Measurements from ENCODE around the gene PNPLA8.

The PNPLA8 gene

DNA sequence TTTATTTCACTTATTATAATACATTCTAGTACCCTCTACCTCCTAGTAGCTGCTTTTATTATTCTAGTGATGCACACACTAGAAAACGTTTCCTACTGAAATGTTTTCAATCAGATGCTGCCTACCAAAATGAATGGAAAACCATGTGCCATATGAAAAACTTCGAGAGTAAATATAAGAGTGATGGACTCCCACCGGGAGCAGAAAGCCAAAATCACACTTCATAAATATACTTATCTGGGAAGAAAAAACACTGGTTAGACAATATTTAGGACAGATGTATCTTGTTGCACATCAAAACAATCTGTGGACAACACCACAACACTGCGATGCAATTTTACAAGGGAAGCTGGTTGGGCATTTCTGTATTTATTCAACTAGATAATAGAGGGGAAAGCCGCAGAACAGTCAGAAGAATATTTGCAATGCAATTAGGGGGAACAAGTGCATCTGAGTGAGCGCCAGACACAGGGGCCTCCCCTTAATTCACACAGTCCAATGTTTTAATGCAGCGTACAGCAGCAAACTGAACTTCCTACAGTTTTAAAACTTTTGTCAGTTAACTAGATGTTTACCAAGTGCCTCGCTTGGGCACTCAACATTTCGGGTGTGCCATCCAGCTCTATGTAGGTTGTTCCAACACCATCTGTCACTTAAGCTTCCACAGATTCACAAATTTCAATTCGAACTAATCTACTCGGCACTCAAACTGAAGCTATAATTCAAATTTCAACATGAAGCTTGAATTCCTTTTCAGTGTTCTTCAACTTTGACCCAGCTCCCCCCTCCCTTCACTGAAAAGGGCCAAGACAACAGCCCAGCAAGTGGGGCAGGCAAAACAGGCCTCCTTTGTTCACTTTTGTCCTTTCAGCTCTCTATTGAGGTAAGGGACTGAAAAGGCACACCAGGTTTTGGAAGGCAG is 77.1 kb downstream of the PNPLA8 start:
- DNase-seq (ENCODE audit: low read depth in 3 of 3, low spot score in 1 of 3): no peak

DNA sequence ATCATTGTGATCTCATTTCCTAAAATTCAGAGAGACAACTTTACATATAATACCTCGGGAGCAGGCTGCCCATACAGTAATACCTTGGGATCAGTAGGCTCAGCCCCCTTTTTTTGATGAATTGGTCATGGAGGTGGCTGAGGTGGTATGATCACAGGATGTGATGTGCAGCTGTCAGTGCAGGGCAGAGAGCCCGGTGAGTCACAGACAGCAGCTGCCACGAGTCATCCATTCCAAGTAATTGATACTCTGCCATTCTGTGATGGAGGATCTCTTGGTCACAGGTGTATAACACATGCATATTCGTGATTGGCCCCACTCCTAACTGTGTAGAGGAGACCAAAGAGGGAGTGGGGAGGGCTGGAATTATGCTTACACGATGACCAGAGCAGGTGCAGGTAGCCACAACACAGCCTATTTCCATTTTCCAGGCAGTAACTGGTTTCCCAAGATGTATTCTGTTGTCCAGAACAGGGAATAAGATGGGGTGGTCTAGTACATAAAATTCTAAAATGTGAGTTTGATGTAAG is 83.8 kb downstream of the PNPLA8 start:
- DNase-seq (ENCODE audit: low read depth in 3 of 3, low spot score in 1 of 3): no peak

DNA sequence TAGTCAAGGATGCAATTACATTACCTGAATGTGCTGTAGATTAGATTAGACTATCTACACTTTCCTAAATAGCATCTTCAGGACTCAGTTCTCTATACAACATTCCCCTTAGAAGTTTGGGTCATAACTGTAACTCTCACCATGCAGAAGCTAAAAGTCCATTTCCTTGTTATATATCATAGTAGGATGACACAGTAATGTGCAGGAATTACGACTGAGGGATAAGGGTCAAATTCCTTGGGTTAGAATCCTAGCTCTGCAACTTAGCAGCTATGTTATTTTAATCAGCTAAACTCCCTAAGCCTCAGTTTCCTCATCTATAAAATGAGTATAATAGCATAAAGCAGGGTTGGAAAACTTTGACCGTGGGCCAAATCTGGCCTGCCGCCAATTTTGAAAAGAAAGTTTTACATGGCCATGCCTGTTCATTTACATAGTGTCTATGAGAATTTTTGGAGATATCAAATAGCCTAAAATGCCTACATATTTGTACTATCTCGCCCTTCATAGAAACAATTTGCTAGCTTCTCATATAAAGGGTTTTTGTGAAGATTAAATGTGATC is 84.5 kb downstream of the PNPLA8 start:
- DNase-seq (ENCODE audit: low read depth in 3 of 3, low spot score in 1 of 3): no peak

DNA sequence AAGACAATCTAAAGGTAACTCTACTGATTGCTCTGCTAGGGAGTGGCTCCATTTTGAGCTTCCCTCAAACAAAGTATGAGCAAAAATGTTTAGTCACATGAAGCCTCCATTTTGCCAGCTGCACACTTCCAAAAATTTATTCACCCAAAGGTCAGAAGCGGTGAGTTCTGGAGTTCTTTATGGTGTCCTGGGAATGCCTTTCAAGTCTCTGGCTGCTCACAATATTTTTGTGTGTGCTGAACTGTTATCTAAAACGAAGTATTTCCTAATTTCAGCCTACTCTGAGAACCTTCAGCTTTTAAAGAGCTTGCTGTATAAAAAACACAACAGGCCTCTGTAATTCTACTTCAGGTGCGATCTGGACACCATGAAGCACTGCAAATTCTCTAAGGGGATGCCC is 85.3 kb downstream of the PNPLA8 start:
- no peak for DNase-seq (ENCODE audit: low read depth in 3 of 3, low spot score in 1 of 3)

DNA sequence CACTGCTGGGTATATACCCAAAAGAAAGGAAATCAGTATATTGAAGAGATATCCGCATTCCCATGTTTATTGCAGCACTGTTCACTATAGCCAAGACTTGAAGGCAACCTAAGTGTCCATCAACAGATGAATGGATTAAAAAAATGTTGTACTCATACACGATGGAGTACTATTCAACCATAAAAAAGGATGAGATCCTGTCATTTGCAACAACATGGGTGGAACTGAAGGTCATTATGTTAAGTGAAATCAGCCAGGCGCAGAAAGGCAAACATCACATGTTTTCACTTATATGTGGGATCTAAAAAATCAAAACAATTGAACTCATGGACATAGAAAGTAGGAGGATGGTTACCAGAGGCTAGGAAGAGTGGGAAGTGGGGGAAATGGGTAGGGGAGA is 89.0 kb downstream of the PNPLA8 start:
- DNase-seq (ENCODE audit: low read depth in 3 of 3, low spot score in 1 of 3): no peak

DNA sequence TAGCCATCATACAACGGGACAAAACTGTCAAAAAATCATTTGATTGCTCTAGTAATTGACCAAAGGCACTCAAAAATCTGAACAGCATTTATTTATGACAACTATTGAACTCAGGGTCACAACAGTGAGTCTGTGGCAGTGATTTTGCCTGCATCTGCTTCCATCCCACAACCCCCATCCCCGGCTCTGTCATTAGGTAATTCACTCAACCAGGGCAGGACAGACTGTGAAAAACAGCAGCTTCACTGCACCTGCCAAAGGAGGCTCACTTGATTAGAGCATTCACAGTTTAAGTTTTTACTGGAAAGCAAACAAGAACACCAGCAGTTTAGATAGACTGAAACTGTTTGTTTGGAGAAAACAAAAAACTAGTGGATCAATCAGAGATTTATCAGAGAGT is 91.9 kb downstream of the PNPLA8 start:
- DNase-seq (ENCODE audit: low read depth in 3 of 3, low spot score in 1 of 3): no peak

DNA sequence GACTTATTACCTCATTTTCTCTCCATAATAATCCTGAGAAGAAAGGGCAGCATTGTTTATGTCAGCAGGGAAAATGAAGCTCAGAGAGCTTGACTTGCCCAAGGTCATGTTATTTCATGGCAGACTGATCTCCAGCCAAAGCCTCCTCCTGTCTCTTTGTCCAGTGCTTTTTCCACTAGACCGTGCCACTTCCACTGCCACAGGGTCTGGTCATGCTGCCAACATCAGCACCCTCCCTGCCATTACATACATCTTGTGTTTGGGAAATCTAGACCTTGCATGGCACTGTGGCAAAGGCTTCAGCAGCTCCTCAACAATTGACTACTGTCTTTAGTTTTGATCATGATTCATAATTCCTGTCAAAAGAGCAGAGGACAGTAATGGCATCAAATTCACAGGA is 94.8 kb downstream of the PNPLA8 start:
- no peak for DNase-seq (ENCODE audit: low read depth in 3 of 3, low spot score in 1 of 3)

DNA sequence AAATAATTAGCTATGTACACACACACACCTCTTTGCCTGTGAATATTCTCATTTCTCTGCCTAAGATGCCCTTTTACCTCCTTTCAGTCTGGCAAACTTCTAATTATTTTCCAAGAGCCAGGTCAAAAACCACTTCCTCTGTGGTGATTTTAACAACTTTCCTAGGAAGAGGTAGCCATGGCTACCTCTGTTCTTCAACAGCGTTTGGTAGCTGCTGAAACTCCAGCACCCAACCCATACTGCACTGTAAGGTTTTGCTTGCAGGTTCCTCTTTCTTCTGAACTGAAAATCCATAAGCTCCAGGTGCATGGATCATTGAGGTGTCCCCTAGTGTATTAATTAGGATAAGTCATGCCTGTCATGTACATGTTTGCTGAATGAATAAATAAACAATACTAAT is 95.3 kb downstream of the PNPLA8 start:
- no peak for DNase-seq (ENCODE audit: low read depth in 3 of 3, low spot score in 1 of 3)

DNA sequence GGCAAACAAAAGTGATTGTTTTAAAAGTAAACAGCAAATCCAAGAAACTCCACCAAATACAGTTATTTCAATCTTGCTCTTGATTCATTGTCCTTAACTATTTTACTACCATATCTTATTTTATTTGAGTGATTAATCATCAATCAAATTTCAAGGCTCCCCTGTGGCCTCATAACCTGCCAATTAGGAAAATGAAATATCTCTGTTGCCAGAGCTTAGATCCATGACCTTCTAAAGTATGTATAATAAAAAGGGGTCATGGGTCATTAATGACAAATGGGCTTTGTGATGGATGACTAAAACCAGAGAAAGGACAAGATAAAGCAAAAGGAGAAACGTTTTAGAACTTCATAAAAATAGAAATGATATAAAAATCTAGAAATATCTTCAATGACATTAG is 98.2 kb downstream of the PNPLA8 start:
- DNase-seq (ENCODE audit: low read depth in 3 of 3, low spot score in 1 of 3): no peak

DNA sequence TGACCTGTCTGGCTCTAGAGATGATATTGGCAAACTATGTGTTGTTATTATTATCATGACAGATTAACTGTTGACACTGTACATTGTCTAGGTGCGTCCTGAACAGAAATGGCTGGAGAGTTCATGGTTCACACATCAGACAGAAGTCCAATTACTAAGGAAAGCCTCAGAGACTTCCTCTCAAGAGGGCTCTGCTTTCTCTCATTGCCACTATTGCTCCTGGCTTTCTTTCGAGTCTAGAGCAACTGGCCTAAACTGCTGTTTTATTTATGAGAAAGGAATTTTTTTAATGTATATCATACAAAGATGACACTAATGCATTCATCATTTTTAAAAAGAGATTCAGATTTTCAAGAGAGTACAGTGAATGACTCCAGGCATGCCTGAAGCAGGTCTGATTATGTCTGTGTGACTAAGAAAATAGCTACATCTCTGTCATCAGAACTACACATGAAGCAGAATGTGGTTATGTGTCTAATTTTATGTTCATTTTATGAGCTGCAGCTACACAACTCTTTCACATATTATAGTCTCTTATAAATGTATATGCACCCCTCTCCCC is 100.1 kb downstream of the PNPLA8 start:
- DNase-seq (ENCODE audit: low read depth in 3 of 3, low spot score in 1 of 3): no peak

DNA sequence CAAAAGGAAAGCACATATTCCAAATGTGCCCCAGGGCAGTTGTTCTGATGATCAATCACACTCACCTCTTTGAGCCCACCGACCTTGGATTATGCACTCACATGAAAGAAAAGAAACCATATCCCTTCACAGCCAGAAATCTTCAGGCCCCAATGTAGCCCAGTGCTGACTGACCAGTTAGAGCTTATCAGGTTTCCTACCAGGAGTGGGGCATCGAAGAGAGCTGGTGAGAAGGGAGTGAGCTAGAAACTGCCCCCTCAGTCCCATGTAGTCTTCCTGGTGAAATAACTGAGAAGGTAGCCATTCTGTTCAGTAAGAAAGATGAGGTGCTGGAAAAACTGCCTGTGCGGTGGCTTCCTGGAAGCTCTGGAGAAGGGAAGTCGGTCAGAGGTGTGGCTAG is 101.9 kb downstream of the PNPLA8 start:
- no peak for DNase-seq (ENCODE audit: low read depth in 3 of 3, low spot score in 1 of 3)

DNA sequence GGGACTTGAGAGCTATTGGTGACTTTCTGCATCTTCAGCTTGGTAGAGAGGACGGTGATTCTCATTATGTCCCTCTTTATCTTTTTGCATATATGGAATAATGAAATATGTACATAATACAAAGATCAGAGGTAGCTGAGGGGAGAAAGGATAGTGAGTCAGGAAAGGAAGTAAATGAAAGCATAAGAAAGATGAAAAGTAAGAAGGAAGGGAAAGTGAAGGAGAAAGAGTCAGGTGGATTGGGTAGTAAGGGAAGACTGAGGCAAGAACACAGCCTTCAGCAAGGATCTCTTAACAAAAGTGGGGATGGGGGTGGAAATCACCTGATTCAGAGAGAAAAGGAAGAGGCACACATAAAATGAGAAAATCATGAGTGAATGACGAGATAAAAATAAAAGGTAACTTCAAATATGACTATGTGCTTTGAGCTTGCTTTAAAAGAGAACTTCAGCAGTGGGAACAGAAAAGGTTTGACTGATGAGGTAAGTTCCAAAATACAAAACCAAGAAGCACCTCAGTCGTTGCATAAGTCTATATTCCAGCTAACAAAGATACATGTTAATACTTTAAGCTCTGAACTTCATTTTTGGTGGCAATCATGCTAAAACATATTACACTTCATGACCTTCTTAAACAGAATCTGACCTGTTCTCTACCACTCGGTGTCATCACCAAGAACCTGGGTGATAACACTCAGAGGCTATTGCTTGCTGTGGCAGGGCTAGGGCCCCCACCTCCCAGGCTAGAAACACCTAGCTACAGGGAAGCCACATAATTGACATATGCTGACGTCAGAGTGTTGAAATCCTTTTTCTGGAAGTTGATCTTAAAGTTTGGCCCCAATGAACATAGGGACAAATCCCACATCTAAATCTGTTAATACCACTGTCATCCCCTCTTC is 102.6 kb downstream of the PNPLA8 start:
- no peak for DNase-seq (ENCODE audit: low read depth in 3 of 3, low spot score in 1 of 3)

DNA sequence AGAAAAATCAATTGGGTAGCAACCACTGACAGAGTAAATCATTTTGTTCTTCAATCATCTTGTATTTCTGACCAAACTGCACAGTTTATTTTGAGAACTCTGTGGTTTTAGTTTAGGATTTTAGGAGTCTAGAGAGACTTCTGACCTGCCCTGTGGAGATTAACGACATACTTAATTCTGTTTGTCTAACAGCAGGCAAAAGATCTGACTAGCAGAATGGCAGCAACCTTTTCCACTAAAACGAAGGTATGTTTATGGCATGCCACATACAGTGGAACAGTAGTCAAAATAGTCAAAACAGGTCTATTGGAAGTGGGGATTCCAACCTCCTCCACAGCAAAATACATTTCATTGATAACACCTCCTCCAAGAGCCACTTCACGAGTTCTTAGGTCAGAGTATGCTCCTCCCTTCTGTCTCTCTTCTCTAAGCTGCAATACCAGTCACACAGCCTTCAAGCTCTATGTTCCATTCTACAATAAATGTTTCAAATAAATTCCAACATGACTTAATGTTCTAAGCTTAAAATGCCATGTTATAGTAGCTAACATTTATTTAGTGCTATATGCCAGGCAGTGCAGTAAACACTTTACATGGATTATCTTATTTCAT is 104.1 kb downstream of the PNPLA8 start:
- DNase-seq (ENCODE audit: low read depth in 3 of 3, low spot score in 1 of 3): no peak
